GM19463 (cell line): Measurements from ENCODE around the gene ERN1.

Source experiments
- ATAC-seq: cut with Tn5 transposase; IDR thresholded peaks from one replicate; pipeline ENCODE4 v1.9.1; 2021; ENCODE audit warnings: mild to moderate bottlenecking, moderate library complexity; ENCODE audit not compliant: unreplicated experiment

ERN1 gene

GRCh38 chr17:64113006-64113405, 16.9 kb downstream of the ERN1 start:
- ATAC-seq, result no peak

GRCh38 chr17:64111831-64112230, 18.1 kb downstream of the ERN1 start:
- ATAC-seq, result no peak

GRCh38 chr17:64110379-64111152, 19.4 kb downstream of the ERN1 start:
- no peak for ATAC-seq

GRCh38 chr17:64109400-64109799, 20.5 kb downstream of the ERN1 start:
- ATAC-seq, result no peak

- no peak for ATAC-seq
Measured at GRCh38 chr17:64107500-64108236, 22.3 kb downstream of the ERN1 start.

GRCh38 chr17:64106918-64107317, 23.0 kb downstream of the ERN1 start:
- ATAC-seq, result no peak

- no peak for ATAC-seq
Measured at GRCh38 chr17:64103391-64104364, 26.3 kb downstream of the ERN1 start.

- ATAC-seq, result no peak
Measured at GRCh38 chr17:64102627-64103390, 27.1 kb downstream of the ERN1 start.

GRCh38 chr17:64099543-64099942, 30.4 kb downstream of the ERN1 start:
- ATAC-seq, result no peak

- no peak for ATAC-seq
Measured at GRCh38 chr17:64097196-64097936, 32.6 kb downstream of the ERN1 start.

- no peak for ATAC-seq
Measured at GRCh38 chr17:64096037-64096436, 33.9 kb downstream of the ERN1 start.

GRCh38 chr17:64095144-64095882, 34.6 kb downstream of the ERN1 start:
- ATAC-seq, result no peak

GRCh38 chr17:64094412-64094811, 35.5 kb downstream of the ERN1 start:
- ATAC-seq, result no peak

- no peak for ATAC-seq
Measured at GRCh38 chr17:64092952-64093451, 36.9 kb downstream of the ERN1 start.

GRCh38 chr17:64092113-64092512, 37.8 kb downstream of the ERN1 start:
- no peak for ATAC-seq

- ATAC-seq, result no peak
Measured at GRCh38 chr17:64091571-64091970, 38.4 kb downstream of the ERN1 start.

- peak; percentile 62 for ATAC-seq
Measured at GRCh38 chr17:64091116-64091515, 38.8 kb downstream of the ERN1 start.

GRCh38 chr17:64090144-64090543, 39.8 kb downstream of the ERN1 start:
- no peak for ATAC-seq
